Measurements from ENCODE around the gene SPDEF.

- no peak for TF ChIP-seq EP300 (IDR thresholded peaks at IDR 0.05; ENCODE audit: low read depth)
- TF ChIP-seq CTCF (IDR thresholded peaks at IDR 0.05): no peak
Observed at GRCh38 chr6:34574647-34575293, 18.6 kb upstream of the SPDEF start.
